ENCODE measurements around the gene CCDC152.
"Not testable (repeated sequence)": the region's sequence is repeated elsewhere in the genome, so short reads cannot be mapped to it uniquely, and the experiment has no call there.

CCDC152 gene

DNA sequence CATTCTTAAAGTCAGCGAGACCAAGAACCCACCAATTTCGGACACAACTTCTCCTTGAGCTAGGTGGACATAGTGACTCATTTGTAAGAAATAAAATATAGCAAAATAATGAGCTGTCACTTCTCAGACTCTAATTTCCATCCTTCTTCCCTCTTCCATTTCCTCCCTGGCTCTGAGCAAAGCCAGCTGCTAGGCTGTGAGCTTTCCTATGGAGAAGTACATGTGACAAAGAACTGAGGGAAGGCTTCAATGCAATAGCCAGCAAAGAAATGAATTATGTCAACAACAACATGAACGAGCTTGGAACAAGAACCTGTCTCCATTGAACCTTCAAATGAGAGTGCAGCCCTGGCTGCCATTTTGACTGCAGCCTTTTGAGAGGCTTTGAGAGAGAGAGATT is 81.0 kb downstream of the CCDC152 start:
- TF ChIP-seq, protein P1, sequence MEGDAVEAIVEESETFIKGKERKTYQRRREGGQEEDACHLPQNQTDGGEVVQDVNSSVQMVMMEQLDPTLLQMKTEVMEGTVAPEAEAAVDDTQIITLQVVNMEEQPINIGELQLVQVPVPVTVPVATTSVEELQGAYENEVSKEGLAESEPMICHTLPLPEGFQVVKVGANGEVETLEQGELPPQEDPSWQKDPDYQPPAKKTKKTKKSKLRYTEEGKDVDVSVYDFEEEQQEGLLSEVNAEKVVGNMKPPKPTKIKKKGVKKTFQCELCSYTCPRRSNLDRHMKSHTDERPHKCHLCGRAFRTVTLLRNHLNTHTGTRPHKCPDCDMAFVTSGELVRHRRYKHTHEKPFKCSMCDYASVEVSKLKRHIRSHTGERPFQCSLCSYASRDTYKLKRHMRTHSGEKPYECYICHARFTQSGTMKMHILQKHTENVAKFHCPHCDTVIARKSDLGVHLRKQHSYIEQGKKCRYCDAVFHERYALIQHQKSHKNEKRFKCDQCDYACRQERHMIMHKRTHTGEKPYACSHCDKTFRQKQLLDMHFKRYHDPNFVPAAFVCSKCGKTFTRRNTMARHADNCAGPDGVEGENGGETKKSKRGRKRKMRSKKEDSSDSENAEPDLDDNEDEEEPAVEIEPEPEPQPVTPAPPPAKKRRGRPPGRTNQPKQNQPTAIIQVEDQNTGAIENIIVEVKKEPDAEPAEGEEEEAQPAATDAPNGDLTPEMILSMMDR (IDR thresholded peaks at IDR 0.05; ENCODE audit: low read depth, low read length, missing control alignments) = no peak
- H3K4me3 ChIP-seq (replicated peaks; ENCODE audit: low read depth, low read length) = no peak overlapping the region
- no peak for DNase-seq (ENCODE audit: extremely low read depth, low read depth)

DNA sequence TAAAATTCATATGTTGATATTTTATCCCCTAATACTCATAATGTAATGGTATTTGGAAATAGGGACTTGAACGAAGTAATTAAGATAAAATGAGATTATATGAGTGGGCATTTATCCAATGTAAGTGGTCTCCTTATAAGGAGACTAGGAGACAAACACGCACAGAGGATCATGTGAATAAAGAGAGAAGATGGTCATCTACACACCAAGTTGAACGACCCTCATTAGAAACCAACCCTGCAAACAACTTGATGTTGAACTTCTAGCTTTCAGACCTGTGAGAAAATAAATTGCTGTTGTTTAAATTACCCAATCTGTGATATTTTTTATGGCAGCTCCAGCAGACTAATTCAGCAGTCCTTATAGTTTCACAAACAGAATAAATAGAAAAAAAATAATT is 82.6 kb downstream of the CCDC152 start:
- TF ChIP-seq, protein P1 (IDR thresholded peaks at IDR 0.05; ENCODE audit: low read depth, low read length, missing control alignments) = no peak
- DNase-seq (ENCODE audit: extremely low read depth, low read depth) = no peak
- no peak overlapping the region for H3K4me3 ChIP-seq (replicated peaks; ENCODE audit: low read depth, low read length)

DNA sequence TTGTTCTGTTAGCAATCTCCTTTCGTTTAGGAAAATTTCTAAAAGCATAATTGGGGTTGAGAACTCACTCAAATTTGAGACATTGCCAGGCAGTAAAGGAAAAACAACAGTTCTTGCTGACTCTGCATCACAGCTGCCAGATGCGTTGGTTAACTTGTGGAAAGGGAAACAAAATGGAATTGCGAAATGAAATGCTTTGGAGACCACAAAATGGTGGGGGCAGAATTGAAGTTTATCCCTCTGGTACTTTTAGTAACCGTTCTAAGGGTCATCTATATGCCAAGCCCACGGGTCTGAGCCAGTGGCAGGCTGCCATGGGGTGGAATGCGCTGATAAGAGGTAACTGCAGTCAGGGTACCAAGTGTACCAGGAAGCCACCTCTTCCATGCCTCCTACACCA is 83.7 kb downstream of the CCDC152 start:
- DNase-seq (ENCODE audit: extremely low read depth, low read depth) = peak; percentile 12
- TF ChIP-seq, protein P1 (IDR thresholded peaks at IDR 0.05; ENCODE audit: low read depth, low read length, missing control alignments) = no peak
- H3K4me3 ChIP-seq (replicated peaks; ENCODE audit: low read depth, low read length) = no peak overlapping the region

DNA sequence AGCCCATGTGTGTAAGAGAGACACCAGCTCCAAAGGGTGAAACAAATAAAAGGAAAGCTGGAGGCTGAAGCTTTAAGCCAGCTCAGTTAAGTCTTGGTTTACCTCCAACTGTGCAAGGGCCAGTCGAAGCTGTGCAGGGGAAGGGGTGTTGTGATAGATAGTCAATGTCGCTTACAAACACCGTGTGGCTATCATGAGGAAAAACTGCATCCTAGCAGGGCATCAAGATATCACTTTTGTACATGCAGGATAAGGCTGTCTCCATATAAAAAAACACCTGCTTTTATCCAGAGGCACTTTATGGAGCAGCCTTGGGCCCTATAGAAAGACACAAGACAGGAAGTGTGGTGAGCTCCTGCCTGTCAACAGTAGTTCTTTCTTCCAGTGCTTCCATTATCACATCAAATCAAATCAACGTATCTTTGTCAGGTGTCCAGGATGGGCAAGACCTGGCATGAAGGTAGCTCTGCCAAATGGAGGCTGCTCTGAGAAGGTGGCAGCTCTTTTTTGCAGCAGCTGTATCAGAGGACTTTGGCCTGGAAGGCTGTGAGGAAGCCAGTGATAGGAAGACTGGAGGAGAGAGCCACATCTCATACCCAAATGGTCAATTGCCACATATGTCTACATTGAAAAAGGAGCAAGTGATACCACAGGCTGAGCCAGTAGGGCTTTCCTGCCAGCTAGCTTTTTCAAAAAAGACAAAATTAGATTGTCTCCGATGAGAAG is 84.4 kb downstream of the CCDC152 start:
- no peak for DNase-seq (ENCODE audit: extremely low read depth, low read depth)
- no peak overlapping the region for H3K4me3 ChIP-seq (replicated peaks; ENCODE audit: low read depth, low read length)
- TF ChIP-seq, protein P1 (IDR thresholded peaks at IDR 0.05; ENCODE audit: low read depth, low read length, missing control alignments) = no peak

DNA sequence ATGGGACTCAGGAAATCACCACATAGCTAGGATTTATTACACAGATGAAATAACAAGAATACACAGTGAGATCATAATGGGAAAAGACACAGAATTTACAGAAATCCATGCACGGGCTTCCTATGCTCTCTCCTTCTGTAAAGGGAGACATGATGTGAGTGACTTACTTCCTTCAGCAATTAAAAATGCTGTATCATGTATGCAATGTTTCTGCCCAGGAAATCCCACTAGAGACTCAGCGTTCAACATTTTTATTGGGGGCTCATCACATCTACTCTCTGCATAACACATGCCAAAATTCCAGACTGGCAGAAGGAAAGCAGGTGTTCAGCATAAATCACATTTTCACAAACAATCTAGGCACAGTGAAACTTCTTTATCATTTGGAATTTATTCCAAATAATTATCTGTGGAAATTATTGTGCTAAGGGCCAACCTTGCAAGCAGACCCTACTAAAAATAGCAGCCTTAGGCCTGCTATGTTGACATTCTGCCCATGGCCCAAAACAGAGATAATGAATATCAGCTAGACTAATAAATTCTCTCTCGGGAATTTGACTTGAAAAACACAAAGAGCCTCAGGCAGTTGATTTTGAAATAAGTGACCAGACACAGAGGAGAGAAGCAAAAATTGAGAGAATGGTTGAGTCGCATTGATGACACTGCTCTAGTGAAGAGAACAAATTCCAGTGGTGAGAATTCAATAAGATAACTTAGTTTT is 86.5 kb downstream of the CCDC152 start:
- no peak overlapping the region for H3K4me3 ChIP-seq (replicated peaks; ENCODE audit: low read depth, low read length)
- no peak for DNase-seq (ENCODE audit: extremely low read depth, low read depth)
- TF ChIP-seq, protein P1 (IDR thresholded peaks at IDR 0.05; ENCODE audit: low read depth, low read length, missing control alignments) = no peak

DNA sequence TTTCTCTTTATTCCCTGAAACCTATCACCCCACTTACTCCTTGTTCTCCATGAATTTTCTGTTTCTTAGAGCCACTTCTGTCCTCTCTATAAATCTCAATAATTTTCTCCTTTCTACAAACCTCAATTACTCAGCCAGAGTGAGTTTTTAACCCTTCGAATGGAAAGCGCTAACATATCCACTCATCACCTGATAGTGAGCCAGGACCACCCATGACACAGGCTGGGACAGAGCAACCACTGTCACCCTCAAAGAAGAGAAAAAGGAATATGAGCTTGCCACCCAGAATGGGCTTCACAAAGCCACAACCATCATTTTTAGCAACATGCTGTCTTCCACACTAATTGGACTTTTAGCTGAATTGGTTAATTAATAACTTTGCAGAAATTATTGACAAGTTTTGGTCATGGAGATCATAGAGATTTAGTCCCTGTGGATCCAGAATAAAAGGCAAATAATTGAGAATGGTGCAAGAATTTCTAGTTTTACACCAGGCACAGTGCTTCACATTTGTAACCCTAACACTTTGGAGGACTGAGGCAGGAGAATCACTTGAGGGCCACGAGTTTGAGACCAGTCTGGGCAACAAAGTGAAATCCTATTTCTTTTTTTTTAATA is 87.2 kb downstream of the CCDC152 start:
- H3K4me3 ChIP-seq (replicated peaks; ENCODE audit: low read depth, low read length) = no peak overlapping the region
- DNase-seq (ENCODE audit: extremely low read depth, low read depth) = no peak
- TF ChIP-seq, protein P1 (IDR thresholded peaks at IDR 0.05; ENCODE audit: low read depth, low read length, missing control alignments) = no peak

DNA sequence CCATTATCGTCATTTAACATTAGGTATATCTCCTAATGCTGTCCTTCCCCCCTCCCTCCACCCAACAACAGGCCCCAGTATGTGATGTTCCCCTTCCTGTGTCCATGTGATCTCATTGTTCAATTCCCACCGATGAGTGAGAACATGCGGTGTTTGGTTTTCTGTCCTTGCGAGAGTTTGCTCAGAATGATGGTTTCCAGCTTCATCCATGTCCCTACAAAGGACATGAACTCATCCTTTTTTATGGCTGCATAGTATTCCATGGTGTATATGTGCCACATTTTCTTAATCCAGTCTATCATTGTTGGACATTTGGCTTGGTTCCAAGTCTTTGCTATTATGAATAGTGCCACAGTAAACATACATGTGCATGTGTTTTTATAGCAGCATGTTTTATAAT is 87.8 kb downstream of the CCDC152 start:
- not testable (repeated sequence) for H3K4me3 ChIP-seq (replicated peaks; ENCODE audit: low read depth, low read length); DNase-seq (ENCODE audit: extremely low read depth, low read depth)

Measured in HFF-Myc (cell line).